GM23248 (cell line): ENCODE results near the gene PERCC1.

Experiments
- EZH2 ChIP-seq: fragments of 200-600 bp; sonication (generic); IDR thresholded peaks from 2 replicates; pipeline ENCODE4 v1.6.1; 2018; ENCODE audit warnings: antibody characterized with exemption, mild to moderate bottlenecking; ENCODE audit not compliant: insufficient read depth, poor library complexity, severe bottlenecking
- EZH2phosphoT487 ChIP-seq: fragments of 200-600 bp; sonication (generic); IDR thresholded peaks from 2 replicates; pipeline ENCODE4 v1.6.1; 2018; ENCODE audit warnings: antibody characterized with exemption, moderate library complexity, mild to moderate bottlenecking, low read depth; ENCODE audit not compliant: insufficient read depth

DNA sequence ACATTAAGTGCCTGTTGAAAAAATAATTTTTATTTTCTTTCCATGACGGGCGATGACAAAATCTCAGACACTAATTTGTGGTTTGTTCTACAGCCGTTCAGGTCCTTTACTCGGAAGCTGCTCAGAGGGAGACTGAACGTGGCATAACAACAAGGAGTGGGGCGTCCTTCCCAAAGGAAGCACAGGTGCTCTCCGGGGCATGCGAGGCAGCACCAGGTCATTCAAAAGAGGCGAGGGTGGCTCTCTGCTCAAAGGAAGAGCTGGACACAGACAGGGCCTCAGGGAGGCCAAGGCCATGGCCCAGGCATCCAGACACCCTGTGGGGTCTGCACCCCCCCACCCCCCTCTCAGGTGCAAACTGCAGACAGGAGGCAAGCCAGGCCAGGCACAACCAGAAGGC is 32.5 kb upstream of the PERCC1 start:
- no peak for TF ChIP-seq EZH2
- TF ChIP-seq EZH2phosphoT487, result no peak
